Inflammatory macrophage treated with lipopolysaccharide for 1 hour (primary cell): ENCODE data around the gene PEX5.
"Not testable (repeated sequence)": the region's sequence is repeated elsewhere in the genome, so short reads cannot be mapped to it uniquely, and the experiment has no call there.

Experiments used
- DNase-seq, 2 donors: peaks; one replicate each; pipeline ENCODE4 v3.0.0-alpha.2; 2020 to 2022

PEX5 gene

DNA sequence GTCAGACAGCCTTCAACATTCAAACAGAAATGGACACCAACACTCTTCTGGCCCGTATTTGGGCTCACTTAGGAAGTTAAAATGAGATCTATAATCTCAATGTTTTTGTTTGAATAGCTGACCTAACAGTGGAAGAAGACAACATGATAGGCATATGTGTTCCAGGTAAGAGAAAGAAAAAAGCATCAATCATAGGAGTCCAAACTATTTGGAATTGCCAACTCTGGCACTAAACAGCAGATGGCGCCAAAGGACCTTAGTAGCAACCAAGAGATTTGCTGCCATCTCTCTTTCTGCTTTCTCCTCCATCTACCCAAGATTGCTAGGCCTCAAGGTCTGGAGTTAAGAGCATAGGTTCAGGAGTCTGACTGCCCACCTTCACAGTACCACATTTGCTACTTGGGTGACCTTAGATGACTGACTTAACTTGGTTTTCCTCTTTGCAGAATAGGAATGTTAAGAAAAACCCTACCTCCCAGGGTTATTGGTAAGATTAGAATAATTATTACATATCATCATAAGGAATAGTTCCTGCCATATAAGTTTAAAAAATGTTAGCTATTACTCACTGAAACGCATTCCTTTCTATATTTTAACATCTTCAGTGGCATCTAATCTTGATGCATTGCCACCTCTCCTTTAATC is 30.2 kb downstream of the PEX5 start:
- DNase-seq: peak; percentile 40 to 89

DNA sequence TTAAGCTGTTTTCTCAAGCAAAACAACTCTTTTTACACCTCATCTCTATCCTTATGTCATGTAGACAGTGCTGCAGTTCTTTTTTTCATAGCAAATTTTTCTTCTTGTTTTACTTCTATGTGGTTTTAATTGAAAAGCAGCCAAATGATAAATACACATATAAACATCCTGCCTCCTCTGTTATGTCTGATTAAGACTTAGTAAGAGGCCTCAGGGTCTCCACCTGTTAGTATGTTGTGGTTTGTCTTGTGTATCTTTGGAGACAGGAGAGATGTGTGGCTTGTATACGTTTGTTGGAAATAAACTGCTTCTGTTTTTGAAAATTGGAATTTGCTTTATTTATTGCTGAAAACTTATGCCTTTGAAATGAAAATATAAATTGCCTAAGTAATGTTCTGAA is 32.0 kb downstream of the PEX5 start:
- no peak for DNase-seq

DNA sequence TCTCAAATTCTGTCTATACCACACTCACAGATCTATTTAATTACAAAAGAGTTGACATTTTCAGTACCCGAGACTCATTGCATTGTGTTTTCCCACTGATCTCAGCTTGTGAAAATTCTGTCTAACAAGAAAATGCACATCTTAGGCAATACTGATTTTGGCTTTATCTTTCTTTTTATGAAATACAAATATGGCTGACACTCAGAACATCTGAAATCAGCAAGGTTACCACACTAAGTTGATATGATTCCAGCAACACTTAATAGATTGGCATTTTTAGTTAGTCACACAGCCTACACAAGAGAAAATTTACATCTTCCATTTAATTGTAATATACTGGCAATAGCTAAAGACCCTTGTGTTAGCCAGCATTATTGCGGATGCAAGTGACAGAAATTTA is 40.3 kb downstream of the PEX5 start:
- no peak for DNase-seq

DNA sequence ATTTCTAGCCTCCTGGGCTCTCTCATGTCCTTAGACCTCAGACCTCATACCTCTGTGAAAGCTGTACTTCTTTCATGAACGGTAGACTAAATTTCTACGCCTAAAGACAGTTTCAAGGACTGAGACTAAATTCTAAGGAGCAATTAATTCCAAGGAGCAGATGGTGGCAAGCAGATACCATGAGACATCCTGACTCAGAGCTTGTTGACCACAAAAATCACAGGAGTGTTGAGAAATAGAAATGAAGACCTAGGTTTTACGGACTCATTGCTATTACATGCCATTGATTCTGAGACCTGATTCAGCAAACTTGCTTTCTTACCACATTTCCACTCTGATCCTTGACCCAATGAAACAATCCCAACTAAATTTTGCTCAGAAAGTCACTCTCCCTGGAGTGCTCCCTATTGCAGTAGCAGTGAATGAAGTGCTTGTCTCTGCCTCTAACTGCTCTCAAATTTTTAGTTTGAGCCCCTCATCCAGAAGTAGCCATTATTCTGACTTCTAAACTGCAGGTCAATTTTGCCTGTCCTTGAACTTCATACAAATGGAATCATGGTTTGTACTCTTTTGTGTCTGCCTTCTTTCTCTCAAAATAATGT is 52.0 kb downstream of the PEX5 start:
- DNase-seq: no peak

DNA sequence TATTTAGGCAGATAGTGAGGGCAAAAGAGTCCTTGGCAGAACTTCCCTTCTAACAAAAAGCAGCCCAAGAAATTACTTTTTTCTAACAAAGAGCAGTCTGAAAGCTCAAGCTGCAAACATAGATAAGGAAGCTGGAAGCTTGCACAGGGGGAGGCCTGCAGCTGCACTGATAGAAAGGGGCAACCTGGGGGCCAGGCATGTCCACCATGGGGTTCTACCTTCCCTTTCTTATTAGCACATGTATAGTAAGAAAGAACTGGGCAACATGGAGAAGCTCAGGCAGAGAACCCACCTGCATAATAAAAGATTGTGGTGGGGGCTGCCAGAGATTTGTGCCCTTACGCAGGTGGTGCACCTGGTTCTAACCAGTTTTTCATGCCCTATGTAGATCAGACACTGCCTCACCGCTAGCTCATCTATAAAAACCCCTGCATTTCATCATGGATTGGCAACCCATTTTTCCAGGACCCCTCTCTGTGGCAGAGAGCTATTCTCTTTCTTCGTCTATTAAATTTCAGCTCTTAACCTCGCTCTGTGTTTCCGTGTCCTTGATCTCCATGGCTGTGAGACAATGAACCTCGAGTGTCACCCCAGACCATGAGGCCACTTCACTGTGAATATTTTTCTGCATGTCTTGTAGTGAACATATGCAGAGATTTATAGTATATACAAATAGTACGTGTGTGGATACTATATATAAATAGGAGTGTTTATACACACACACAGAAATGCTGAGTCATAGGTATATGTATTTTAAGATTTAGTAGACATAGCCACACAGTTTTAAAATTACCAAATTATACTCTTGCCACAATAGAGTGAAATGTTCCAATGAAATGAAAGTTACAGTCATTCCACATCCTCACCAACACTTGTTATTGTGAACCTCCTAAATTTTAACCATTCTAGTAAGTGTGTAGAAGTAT is 53.0 kb downstream of the PEX5 start:
- DNase-seq: no peak

DNA sequence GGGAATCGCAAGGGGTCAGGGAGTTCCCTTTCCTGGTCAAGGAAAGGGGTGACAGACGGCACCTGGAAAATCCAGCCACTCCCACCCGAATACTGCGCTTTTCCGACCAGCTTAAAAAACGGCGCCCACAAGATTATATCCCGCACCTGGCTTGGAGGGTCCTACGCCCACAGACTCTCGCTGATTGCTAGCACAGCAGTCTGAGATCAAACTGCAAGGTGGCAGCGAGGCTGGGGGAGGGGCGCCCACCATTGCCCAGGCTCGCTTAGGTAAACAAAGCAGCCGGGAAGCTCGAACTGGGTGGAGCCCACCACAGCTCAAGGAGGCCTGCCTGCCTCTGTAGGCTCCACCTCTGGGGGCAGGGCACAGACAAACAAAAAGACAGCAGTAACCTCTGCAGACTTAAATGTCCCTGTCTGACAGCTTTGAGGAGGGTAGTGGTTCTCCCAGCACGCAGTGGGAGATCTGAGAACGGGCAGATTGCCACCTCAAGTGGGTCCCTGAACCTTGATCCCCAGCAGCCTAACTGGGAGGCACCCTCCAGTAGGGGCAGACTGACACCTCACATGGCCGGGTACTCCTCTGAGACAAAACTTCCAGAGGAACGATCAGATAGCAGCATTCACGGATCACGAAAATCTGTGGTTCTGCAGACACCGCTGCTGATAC is 62.0 kb downstream of the PEX5 start:
- not testable (repeated sequence) for DNase-seq

DNA sequence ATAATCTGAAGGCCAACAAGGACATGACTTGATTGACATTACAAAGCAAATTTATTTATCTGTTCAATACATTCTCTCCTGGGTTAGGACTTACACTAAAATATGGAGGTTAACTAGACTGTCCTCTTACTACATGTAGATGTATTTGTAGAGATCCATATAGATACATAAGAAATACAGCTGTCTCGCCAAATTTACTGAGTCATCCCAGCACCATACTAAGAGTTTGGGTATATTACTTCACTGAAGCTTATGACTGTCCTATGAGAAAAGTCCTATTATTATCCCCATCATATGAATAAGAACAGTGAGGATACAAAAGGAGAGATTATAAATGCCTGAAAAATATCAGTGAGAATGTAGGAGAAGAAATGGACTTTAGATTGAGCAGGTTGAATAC is 69.6 kb downstream of the PEX5 start:
- DNase-seq: no peak
